ENCODE results near the gene PPP2R2C. TPM values are rescaled to one million over a fixed set of nuclear protein-coding genes. Genes with fewer than 3 reads are reported as not detected.

PPP2R2C gene
- total RNA-seq, 1 experiment from 2014 or later = 9.5 TPM

- Histone ChIP-seq H3K9me2 (replicated peaks; ENCODE audit: low read length) (no peaks in the 10 kb centered on the region), H3K4me3 (ENCODE audit: low read length) (no peak overlapping the region), H2AFZ (ENCODE audit: low read length) (no peak overlapping the region), H3K79me2 (ENCODE audit: low read length) (no peaks in the 10 kb centered on the region), H3K4me1 (ENCODE audit: insufficient read depth, low read length) (no peaks in the 10 kb centered on the region; the same call in 1 of the 2 replicates), H3K9me3 (ENCODE audit: low read length) (no peaks in the 10 kb centered on the region), H4K20me1 (ENCODE audit: low read length) (no peaks in the 10 kb centered on the region), H3K9ac (ENCODE audit: low read length) (no peak overlapping the region), H3K4me2 (ENCODE audit: low read length) (no peak overlapping the region), H3K27ac (ENCODE audit: low read length) (no peak overlapping the region), H3F3A (ENCODE audit: low read length, unreplicated experiment) (no peaks in the 10 kb centered on the region), H3K36me3 (ENCODE audit: low read depth, low read length) (no peaks in the 10 kb centered on the region), H3K27me3 (ENCODE audit: low read length) (no peaks in the 10 kb centered on the region)
- DNase-seq (no peak), ATAC-seq (no peak)
- CTCF ChIA-PET = no interaction called here
- TF ChIP-seq EZH2phosphoT487 (IDR thresholded peaks at IDR 0.05; ENCODE audit: borderline replicate concordance, low read length) = no peak
- no peak for TF ChIP-seq EZH2 (IDR thresholded peaks at IDR 0.05; ENCODE audit: low read length, unreplicated experiment)
- TF ChIP-seq CTCF (conservative IDR thresholded peaks at IDR 0.05; ENCODE audit: low read depth, low read length) = no peak
- BruUV-seq (replicated peaks) = no TSS peak
- intact Hi-C loops (cut with micrococcal nuclease) = no loop called here
- POLR2A ChIA-PET (ENCODE audit: unreplicated experiment) = interaction anchor here (0.6 kb wide), 1 partner anchor 452 kb away, joined by 3 read pairs; no protein-coding TSS in a partner anchor
Observed at GRCh38 chr4:6447672-6448171, 24.7 kb downstream of the PPP2R2C start.

GRCh38 chr4:6446538-6447451 lies 25.6 kb downstream of the PPP2R2C start:
- no peak for DNase-seq
- no peak for ATAC-seq
- POLR2A ChIA-PET (ENCODE audit: unreplicated experiment) = interaction anchor here (0.6 kb wide), 1 partner anchor 451 kb away, joined by 3 read pairs; no protein-coding TSS in a partner anchor

More at GRCh38 chr4:6446538-6447451, 25.6 kb downstream of the PPP2R2C start:
- H2AFZ ChIP-seq (ENCODE audit: low read length) = no peak overlapping the region
- no peaks in the 10 kb centered on the region for H3K36me3 ChIP-seq (ENCODE audit: low read depth, low read length)
- no peak overlapping the region for H3K4me2 ChIP-seq (ENCODE audit: low read length)
- no peak overlapping the region for H3K9ac ChIP-seq (ENCODE audit: low read length)
- no peaks in the 10 kb centered on the region for H3K9me2 ChIP-seq (replicated peaks; ENCODE audit: low read length)
- TF ChIP-seq EZH2phosphoT487 (IDR thresholded peaks at IDR 0.05; ENCODE audit: borderline replicate concordance, low read length) (no peak), EZH2 (IDR thresholded peaks at IDR 0.05; ENCODE audit: low read length, unreplicated experiment) (no peak), CTCF (conservative IDR thresholded peaks at IDR 0.05; ENCODE audit: low read depth, low read length) (no peak)
- no peaks in the 10 kb centered on the region; the same call in 1 of the 2 replicates for H3K4me1 ChIP-seq (ENCODE audit: insufficient read depth, low read length)
- H3F3A ChIP-seq (ENCODE audit: low read length, unreplicated experiment) = no peaks in the 10 kb centered on the region
- CTCF ChIA-PET = no interaction called here
- BruUV-seq (replicated peaks) = no TSS peak
- intact Hi-C loops (cut with micrococcal nuclease) = no loop called here
- H4K20me1 ChIP-seq (ENCODE audit: low read length) = no peaks in the 10 kb centered on the region
- H3K27ac ChIP-seq (ENCODE audit: low read length) = no peak overlapping the region
- H3K9me3 ChIP-seq (ENCODE audit: low read length) = no peaks in the 10 kb centered on the region
- H3K4me3 ChIP-seq (ENCODE audit: low read length) = no peak overlapping the region
- H3K27me3 ChIP-seq (ENCODE audit: low read length) = no peaks in the 10 kb centered on the region
- no peaks in the 10 kb centered on the region for H3K79me2 ChIP-seq (ENCODE audit: low read length)

Data from PC-3 (cell line).